ENCODE measurements around the gene LGALS7B.

The LGALS7B gene

DNA sequence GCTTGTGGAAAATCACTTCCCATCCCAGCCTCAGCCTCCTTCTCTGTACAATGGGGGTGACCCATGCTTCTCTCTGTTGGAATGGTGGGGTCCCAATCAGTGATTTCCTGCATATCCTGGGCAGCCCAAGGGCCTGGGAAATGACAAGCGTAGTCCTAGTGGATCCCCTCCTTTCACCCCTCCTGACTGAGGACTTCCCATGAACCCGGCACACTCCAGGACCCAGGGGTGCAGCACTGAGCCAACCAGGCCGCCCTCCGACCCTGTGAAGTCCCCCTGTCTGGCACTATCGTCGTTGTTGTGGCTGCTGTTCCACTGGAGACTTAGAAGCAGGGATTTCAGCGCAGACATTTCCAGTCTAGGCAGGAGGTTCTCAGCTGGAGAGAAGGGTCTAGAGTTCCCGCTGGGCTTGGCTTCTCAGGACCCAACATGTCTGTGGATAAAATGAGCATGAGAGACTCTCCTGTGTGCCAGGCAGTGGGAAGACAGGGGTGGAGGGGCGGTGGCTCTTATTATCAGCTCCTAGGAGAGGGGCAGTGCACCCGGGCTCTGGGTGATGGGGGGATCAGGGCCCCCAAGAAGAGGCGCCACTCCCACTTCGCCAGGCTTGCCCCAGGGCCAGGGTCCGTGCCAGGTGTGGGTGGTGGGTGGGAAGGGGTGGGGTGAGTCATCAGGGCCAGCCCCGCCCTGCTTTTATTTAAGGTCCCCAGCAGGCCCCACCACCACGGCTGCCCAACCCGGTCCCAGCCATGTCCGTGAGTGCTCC, at the start of gene LGALS7B:
TSS of gene LGALS7B (plus strand) at position 723 of the 766 bp plus-strand sequence. CDS start at position 750, 27 bp downstream.
- DNase-seq (ENCODE audit: low read depth): no peak
- H3K4me3 ChIP-seq (ENCODE audit: low read depth, low read length): no peak within 1 kb of the TSS
- no peak for TF ChIP-seq CTCF (IDR thresholded peaks at IDR 0.05; ENCODE audit: control insufficient read depth, extremely low read depth, insufficient read depth)

DNA sequence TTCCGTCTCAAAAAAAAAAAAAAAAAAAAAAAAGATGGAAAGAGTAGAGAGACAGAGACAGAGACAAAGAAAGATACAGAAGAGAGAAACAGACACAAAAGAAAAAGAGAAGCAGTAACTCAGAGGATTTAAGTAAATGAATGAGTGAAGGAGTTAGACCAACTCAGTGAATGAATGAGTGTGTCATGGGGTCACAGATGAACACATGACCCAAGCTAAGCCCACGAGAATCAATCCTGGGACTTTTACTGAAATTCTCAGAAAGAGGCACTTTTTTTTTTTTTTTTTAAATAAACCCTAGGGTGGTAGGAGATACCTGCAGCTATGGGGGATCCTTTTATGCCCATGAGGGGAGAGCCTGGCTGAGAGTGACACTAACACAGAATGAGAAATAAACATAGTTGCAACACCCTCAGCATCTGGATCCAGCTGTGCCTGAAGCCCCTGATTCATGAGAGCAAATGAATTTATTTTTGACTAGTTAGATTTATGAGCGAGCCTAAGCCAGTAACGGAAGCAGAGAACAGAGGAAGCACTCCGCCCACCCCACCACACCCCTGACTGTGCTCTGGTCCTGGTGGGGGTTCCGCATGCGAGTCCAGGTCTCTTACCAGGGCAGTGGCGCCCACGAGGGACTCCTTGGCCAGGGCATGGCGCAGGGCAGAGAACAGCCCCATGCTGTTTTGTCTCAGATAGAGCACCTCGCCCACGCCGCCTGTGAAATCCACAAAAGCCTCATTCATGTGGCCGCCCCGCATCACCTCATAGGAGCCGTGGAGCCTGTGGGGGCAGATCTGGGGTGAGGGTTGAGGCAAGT, 49.4 kb upstream of the LGALS7B start:
- no peak for DNase-seq (ENCODE audit: low read depth)
- H3K4me3 ChIP-seq (ENCODE audit: low read depth, low read length): no peak overlapping the region
- TF ChIP-seq CTCF (IDR thresholded peaks at IDR 0.05; ENCODE audit: control insufficient read depth, extremely low read depth, insufficient read depth): no peak

- TF ChIP-seq CTCF (IDR thresholded peaks at IDR 0.05; ENCODE audit: control insufficient read depth, extremely low read depth, insufficient read depth): no peak
- H3K4me3 ChIP-seq (ENCODE audit: low read depth, low read length): no peak overlapping the region
- no peak for DNase-seq (ENCODE audit: low read depth)
These were observed 48.8 kb upstream of the LGALS7B start for GRCh38 chr19:38740257-38740592.

DNA sequence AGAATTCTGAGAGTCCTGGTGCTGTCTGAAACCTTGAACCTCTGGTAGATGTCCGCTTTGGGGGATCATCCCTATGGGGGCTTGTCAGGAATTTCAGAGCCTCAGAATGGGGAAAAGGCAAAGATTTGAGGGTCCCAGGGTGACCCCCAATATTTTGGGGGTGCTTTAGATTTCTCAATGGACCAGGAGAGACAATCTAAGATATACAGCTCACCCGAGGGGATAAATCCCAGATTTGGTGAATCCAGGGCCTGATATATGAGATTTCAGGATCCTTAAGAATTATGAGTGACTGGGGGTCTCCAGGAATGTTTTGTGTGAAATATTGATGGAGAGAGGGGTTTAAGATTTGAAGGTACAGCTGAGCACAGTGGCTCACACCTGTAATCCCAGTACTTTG, 48.1 kb upstream of the LGALS7B start:
- TF ChIP-seq CTCF (IDR thresholded peaks at IDR 0.05; ENCODE audit: control insufficient read depth, extremely low read depth, insufficient read depth): no peak
- DNase-seq (ENCODE audit: low read depth): no peak
- H3K4me3 ChIP-seq (ENCODE audit: low read depth, low read length): no peak overlapping the region

DNA sequence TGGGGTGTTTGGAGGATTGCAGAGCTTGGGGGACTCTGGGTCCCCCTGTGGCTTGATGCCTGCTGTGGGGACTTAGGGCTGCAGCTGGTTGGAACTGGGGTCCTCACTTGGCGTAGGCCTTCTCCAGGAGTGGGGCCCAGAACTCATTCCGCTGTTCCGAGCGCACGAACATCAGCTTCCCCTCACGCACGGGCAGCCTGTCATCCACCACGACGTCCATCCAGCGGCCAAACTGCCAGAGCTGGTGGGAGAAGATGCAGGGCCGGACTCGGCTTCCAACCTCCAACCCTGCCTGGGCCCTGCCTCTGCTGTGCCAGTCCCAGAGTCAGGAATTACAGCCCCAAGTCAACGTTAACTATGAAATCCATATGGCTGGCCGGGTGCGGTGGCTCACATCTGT, 47.3 kb upstream of the LGALS7B start:
- TF ChIP-seq CTCF (IDR thresholded peaks at IDR 0.05; ENCODE audit: control insufficient read depth, extremely low read depth, insufficient read depth): no peak
- H3K4me3 ChIP-seq (ENCODE audit: low read depth, low read length): no peak overlapping the region
- no peak for DNase-seq (ENCODE audit: low read depth)

GRCh38 chr19:38742296-38742695, 46.7 kb upstream of the LGALS7B start:
- no peak for DNase-seq (ENCODE audit: low read depth)
- no peak overlapping the region for H3K4me3 ChIP-seq (ENCODE audit: low read depth, low read length)
- no peak for TF ChIP-seq CTCF (IDR thresholded peaks at IDR 0.05; ENCODE audit: control insufficient read depth, extremely low read depth, insufficient read depth)

All from LNCaP clone FGC (cell line).